Mononuclear cell (primary cell): ENCODE measurements around the gene RCOR3. TPM values are rescaled to one million over a fixed set of nuclear protein-coding genes. Genes with fewer than 3 reads are reported as not detected.
"Not testable (repeated sequence)": the region's sequence is repeated elsewhere in the genome, so short reads cannot be mapped to it uniquely, and the experiment has no call there.

Experiments used
- H3K27me3 ChIP-seq: 2 replicates; pipeline ENCODE4 v1.6.0; 2011; ENCODE audit warnings: low read length, control low read depth; ENCODE audit not compliant: insufficient read depth
- H3K4me1 ChIP-seq: 2 replicates; pipeline ENCODE4 v1.5.1; 2011; ENCODE audit warnings: mild to moderate bottlenecking, low read length, control low read depth; ENCODE audit not compliant: insufficient read depth
- H3K4me3 ChIP-seq: 2 replicates; pipeline ENCODE4 v1.5.1; 2011; ENCODE audit warnings: mild to moderate bottlenecking, low read length, moderate library complexity
- H3K9me3 ChIP-seq: 2 replicates; pipeline ENCODE4 v1.5.1; 2011; ENCODE audit warnings: low read depth, mild to moderate bottlenecking, control low read depth, low read length
- total RNA-seq: library from RNA; depleted of rRNA; stranded (reverse); fragments of >200 nt; gene quantifications from one replicate; pipeline ENCODE4 v1.2.3, GENCODE V29; 2012

The RCOR3 gene
- total RNA-seq, 1 donor = 53.4 TPM

- H3K4me3 ChIP-seq = no peak overlapping the region
- H3K4me1 ChIP-seq = peaks cover 99% of the 10 kb centered on the region
- no peaks in the 10 kb centered on the region for H3K27me3 ChIP-seq
- H3K9me3 ChIP-seq = no peaks in the 10 kb centered on the region
Measured at GRCh38 chr1:211336775-211337174, 77.6 kb downstream of the RCOR3 start.

- H3K4me1 ChIP-seq = peaks cover 92% of the 10 kb centered on the region
Measured at GRCh38 chr1:211337430-211338223, 78.5 kb downstream of the RCOR3 start.

GRCh38 chr1:211338224-211338620 is 79.1 kb downstream of the RCOR3 start:
- peaks cover 90% of the 10 kb centered on the region for H3K4me1 ChIP-seq

More at GRCh38 chr1:211337430-211338223, 78.5 kb downstream of the RCOR3 start:
- Histone ChIP-seq H3K27me3 (no peaks in the 10 kb centered on the region), H3K9me3 (no peaks in the 10 kb centered on the region), H3K4me3 (no peak overlapping the region)

GRCh38 chr1:211339631-211340041 is 80.5 kb downstream of the RCOR3 start:
- peaks cover 91% of the 10 kb centered on the region for H3K4me1 ChIP-seq

More at GRCh38 chr1:211338224-211338620, 79.1 kb downstream of the RCOR3 start:
- Histone ChIP-seq H3K4me3 (no peak overlapping the region), H3K9me3 (no peaks in the 10 kb centered on the region), H3K27me3 (no peaks in the 10 kb centered on the region)

GRCh38 chr1:211340622-211341507 is 81.7 kb downstream of the RCOR3 start:
- Histone ChIP-seq H3K27me3 (no peaks in the 10 kb centered on the region), H3K9me3 (no peaks in the 10 kb centered on the region), H3K4me3 (no peak overlapping the region), H3K4me1 (peaks cover 84% of the 10 kb centered on the region)

More at GRCh38 chr1:211339631-211340041, 80.5 kb downstream of the RCOR3 start:
- Histone ChIP-seq H3K9me3 (no peaks in the 10 kb centered on the region), H3K27me3 (no peaks in the 10 kb centered on the region), H3K4me3 (no peak overlapping the region)

- Histone ChIP-seq H3K4me3 (no peak overlapping the region), H3K4me1 (peaks cover 77% of the 10 kb centered on the region), H3K9me3 (no peaks in the 10 kb centered on the region), H3K27me3 (no peaks in the 10 kb centered on the region)
Measured at GRCh38 chr1:211341999-211342398, 82.8 kb downstream of the RCOR3 start.

- H3K4me1 ChIP-seq = peaks cover 61% of the 10 kb centered on the region
- H3K9me3 ChIP-seq = no peaks in the 10 kb centered on the region
- H3K4me3 ChIP-seq = no peak overlapping the region
- no peaks in the 10 kb centered on the region for H3K27me3 ChIP-seq
Measured at GRCh38 chr1:211343607-211344006, 84.4 kb downstream of the RCOR3 start.

- H3K27me3 ChIP-seq = no peaks in the 10 kb centered on the region
- H3K4me3 ChIP-seq = no peak overlapping the region
- H3K9me3 ChIP-seq = no peaks in the 10 kb centered on the region
- peaks cover 55% of the 10 kb centered on the region for H3K4me1 ChIP-seq
Measured at GRCh38 chr1:211344152-211344618, 85.0 kb downstream of the RCOR3 start.

- H3K27me3 ChIP-seq = no peaks in the 10 kb centered on the region
- peaks cover 47% of the 10 kb centered on the region for H3K4me1 ChIP-seq
- H3K9me3 ChIP-seq = no peaks in the 10 kb centered on the region
- H3K4me3 ChIP-seq = no peak overlapping the region
Measured at GRCh38 chr1:211345719-211346118, 86.6 kb downstream of the RCOR3 start.

GRCh38 chr1:211347077-211347844 is 88.1 kb downstream of the RCOR3 start:
- no peaks in the 10 kb centered on the region for H3K27me3 ChIP-seq
- H3K9me3 ChIP-seq = no peaks in the 10 kb centered on the region
- no peak overlapping the region for H3K4me3 ChIP-seq
- H3K4me1 ChIP-seq = peaks cover 42% of the 10 kb centered on the region

- H3K4me1 ChIP-seq = peaks cover 48% of the 10 kb centered on the region
- no peaks in the 10 kb centered on the region for H3K9me3 ChIP-seq
- H3K4me3 ChIP-seq = no peak overlapping the region
- H3K27me3 ChIP-seq = no peaks in the 10 kb centered on the region
Measured at GRCh38 chr1:211348547-211348946, 89.4 kb downstream of the RCOR3 start.

GRCh38 chr1:211349741-211350140 is 90.6 kb downstream of the RCOR3 start:
- Histone ChIP-seq H3K4me1 (peaks cover 45% of the 10 kb centered on the region), H3K9me3 (no peaks in the 10 kb centered on the region), H3K27me3 (no peaks in the 10 kb centered on the region), H3K4me3 (no peak overlapping the region)

- peaks cover 40% of the 10 kb centered on the region for H3K4me1 ChIP-seq
Measured at GRCh38 chr1:211352055-211352454, 92.9 kb downstream of the RCOR3 start.

GRCh38 chr1:211352465-211352864 is 93.3 kb downstream of the RCOR3 start:
- no peak overlapping the region for H3K4me3 ChIP-seq
- H3K4me1 ChIP-seq = peaks cover 40% of the 10 kb centered on the region
- H3K9me3 ChIP-seq = no peaks in the 10 kb centered on the region
- no peaks in the 10 kb centered on the region for H3K27me3 ChIP-seq

More at GRCh38 chr1:211352055-211352454, 92.9 kb downstream of the RCOR3 start:
- H3K27me3 ChIP-seq, H3K4me3 ChIP-seq, H3K9me3 ChIP-seq: not testable (repeated sequence)
